Fibroblast of skin of left biceps (primary cell): ENCODE results near the gene SLC8A1.
A peak's percentile ranks its signal among the peaks of the same experiment; 100 is the strongest.

Experiments used
- DNase-seq, 2 experiments: peaks; one replicate each; pipeline ENCODE4 v3.0.0-alpha.2; 2013; ENCODE audit warnings: low read depth in 2 of 2

The SLC8A1 gene

GRCh38 chr2:40458271-40458794 is 6.4 kb upstream of the SLC8A1 start:
- no peak for DNase-seq

GRCh38 chr2:40457837-40458236 is 5.9 kb upstream of the SLC8A1 start:
- no peak for DNase-seq

GRCh38 chr2:40457366-40457765 is 5.5 kb upstream of the SLC8A1 start:
- no peak for DNase-seq

GRCh38 chr2:40456926-40457325 is 5.0 kb upstream of the SLC8A1 start:
- no peak for DNase-seq

GRCh38 chr2:40455661-40456060 is 3.8 kb upstream of the SLC8A1 start:
- no peak for DNase-seq

DNA sequence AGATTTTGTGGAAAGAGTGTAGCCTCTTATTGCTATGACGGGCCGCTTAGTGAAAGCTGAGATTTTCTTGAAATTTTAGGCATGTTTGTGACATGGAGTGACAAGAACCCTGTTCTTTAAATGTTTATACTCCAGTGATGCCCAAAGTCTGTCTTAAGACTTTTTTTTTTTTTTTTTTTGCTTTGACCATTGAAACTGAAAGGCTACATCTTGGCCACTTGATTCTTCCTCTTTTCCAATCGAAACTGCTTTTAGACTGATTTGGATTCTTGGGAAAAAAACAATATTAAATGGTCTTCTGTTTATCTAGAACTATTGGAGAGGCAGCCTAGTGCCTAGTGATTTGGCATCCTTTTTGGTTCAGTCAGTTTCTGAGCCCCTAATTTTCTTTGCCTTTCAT is 2.4 kb upstream of the SLC8A1 start:
- DNase-seq: no peak

- DNase-seq: no peak
Observed at GRCh38 chr2:40452786-40453185, 896 bp upstream of the SLC8A1 start.

DNA sequence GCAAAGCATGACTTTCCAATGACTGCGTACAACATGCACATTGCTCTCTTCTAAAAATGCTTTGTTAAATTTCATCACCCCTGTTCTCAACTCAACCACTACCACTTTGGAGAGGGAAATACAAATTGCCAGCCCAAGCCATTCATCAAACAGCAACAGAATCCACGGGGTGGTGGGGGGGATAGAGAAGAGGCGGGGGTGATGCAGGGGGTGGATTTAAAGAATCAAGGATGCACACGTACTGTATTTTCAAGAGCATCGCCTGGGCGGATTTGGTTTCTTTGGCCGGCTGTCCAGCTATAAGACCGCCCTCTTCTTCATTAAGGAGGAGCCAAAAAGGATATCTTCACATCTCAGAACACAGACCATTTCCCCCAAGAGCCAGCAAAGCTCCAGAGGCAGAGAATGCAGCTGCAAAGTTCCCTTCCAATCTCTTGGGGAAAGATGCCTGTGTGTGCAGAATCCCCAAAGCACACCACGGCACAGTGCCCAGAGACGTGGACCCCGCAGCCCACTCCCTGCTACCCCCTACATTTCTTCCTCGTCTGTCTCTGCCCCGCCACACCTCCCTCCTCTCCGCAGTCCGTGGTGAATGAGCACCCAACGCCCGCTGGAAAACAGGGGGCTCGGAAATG is 977 bp downstream of the SLC8A1 start:
- peak; percentile 55 to 65 for DNase-seq

GRCh38 chr2:40450066-40450795 is 1.7 kb downstream of the SLC8A1 start:
- peak in 1 of 2 experiments; percentile 31 for DNase-seq

DNA sequence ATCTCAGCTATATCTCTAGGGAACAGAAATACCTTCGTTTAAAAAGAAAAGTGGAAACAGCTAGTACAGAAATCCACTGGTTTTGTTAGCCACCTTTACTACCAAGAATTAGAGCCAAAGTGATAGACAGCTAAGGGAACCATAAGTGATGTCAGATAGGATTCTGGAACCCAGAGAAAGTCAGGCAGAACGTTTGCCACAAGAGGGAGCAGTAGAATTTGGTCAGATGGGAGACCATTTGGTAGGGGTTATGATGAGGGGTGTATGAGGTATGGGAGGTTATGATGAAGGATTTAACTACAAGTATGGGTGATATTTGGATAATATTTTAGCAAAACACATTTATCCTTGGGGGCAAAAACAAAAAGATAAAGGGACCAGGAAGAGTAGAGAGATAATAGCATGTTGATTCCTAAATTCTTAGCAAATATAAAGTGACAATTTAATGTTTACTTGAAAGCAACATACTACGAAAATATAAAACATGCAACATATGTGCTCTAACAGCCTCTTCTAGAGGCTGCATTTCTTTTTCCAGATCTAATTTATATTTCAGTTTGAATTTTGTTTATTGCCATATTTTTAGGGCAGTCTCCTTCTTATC is 3.3 kb downstream of the SLC8A1 start:
- DNase-seq: peak in 1 of 2 experiments; percentile 8

DNA sequence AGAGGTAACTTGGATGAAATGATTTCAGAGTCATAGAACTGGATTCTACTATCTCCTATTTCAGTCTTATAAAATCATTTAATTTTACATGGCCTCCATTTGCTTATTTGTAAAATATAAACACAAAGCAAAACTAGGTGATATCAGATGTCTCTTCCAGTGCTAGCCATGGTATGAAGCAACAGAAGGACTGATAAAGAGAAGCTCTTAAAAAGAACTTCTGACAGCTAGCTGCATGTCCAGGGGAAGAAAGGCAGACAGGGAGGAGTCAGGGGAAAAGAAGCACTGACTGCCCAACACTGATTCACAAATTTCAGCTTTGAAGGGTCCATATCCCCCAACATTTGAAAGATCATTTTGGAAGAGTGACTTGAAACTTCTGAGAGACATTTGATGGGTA is 6.4 kb downstream of the SLC8A1 start:
- no peak for DNase-seq

- no peak for DNase-seq
Observed at GRCh38 chr2:40440835-40441234, 11.1 kb downstream of the SLC8A1 start.

GRCh38 chr2:40439473-40439872 is 12.4 kb downstream of the SLC8A1 start:
- DNase-seq: no peak

DNA sequence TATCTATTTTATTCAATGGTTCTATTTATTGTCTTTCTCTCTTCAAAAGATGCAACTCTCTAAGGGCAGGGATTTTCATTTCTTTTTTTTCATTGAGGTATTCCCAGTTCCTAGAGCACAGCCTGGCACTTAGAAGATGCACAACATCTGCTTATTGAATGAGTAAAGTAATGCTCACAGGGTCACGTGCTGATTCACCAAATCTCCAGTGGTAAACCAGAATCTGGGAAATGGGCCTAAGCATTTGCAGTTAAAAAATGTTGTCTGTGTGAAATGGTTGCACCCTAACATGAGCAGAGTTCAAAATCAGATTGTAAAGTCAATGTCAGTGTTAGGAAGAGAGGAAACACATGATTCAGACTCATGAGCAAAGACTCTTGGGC is 15.8 kb downstream of the SLC8A1 start:
- DNase-seq: no peak

DNA sequence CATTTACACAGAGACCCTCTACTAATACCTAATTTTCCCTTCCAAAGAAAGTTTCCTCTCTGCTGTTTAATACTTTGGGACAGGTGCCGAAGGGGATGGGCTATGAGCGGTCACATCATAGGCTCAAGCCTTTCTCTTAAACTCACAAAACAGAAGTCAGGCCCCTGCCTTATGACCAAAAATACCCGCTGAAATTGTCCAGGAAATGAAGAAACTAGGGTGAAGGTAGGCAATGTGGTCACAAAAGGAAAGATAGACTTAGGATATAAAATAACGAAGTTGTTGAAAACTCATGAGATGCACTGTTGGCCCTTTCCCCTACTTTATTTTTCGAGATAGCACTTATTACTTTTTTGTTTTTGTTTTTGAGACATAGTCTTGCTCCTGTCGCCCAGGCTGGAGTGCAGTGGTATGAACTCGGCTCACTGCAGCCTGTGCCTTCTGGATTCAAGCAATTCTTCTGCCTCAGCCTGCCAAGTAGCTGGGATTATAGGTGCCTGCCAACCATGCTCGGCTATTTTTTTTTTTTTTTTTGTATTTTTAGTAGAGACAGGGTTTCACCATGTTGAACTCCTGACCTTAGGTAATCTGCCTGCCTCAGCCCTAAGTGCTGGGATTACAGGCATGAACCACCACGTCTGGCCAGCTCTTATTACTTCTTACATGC is 16.3 kb downstream of the SLC8A1 start:
- no peak for DNase-seq

GRCh38 chr2:40434731-40435271 is 17.1 kb downstream of the SLC8A1 start:
- peak; percentile 87 to 89 for DNase-seq

GRCh38 chr2:40433736-40434135 is 18.2 kb downstream of the SLC8A1 start:
- DNase-seq: no peak

DNA sequence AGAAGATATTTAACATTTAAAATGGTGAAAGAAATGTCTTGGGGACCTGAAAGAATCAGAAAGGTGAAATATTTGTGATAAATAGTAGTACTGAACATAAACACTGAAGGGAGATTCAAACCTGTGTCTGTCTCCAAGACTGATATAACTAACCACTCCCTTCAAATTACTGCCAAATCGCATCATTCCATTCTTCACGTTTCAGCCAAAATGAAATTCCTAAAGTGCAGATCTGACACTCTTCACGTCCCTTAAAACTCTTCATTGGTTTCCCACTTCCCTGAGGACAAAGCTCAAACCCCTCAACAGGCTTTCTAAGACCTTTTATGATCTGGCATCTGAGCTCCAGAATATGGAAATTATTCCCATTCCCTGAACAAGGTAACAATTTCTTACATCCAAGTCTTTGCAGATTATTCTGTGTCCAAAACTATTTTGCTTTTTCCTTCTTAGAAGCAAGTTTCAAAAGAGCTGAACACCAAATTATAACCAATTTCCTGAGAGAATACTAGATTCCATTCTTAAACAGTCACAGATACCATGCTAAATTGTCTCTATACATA is 18.9 kb downstream of the SLC8A1 start:
- DNase-seq: no peak

DNA sequence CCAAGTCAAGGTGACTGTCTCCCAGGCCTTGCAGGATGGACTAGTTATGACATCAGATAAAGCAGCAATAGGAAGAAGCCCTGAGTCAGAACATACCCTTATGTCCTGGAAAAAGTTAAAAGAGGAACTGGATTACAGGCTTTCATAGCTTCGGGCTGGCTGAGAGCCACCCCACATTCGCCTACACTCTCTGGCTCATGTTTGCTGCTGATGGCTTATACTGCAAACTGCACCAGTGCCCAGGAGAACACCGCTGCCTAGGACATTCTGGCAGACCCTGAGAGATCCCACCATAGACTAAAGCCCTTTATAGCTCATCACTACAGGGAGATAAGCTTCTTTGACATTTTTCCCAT is 20.3 kb downstream of the SLC8A1 start:
- DNase-seq: peak in 1 of 2 experiments; percentile 49

GRCh38 chr2:40430776-40431599 is 20.9 kb downstream of the SLC8A1 start:
- no peak for DNase-seq

- DNase-seq: no peak
Observed at GRCh38 chr2:40428439-40428838, 23.5 kb downstream of the SLC8A1 start.
